Transverse colon (tissue), 4 donors: ENCODE results near the gene GRAP. TPM values are rescaled to one million over a fixed set of nuclear protein-coding genes. Genes with fewer than 3 reads are reported as not detected.

ENCODE experiments used
- DNase-seq: peaks from one replicate; pipeline ENCODE4 v3.0.0-alpha.2; 2019
- H3K27ac ChIP-seq, 4 donors: fragments of 200-600 bp; sonication (generic); 2 replicates each; pipeline ENCODE4 v1.5.1; 2016 to 2018; ENCODE audit warnings: inconsistent platforms in 4 of 4
- H3K27me3 ChIP-seq: fragments of 200-600 bp; sonication (generic); 2 replicates; pipeline ENCODE4 v1.5.1; 2017; ENCODE audit warnings: inconsistent platforms
- H3K36me3 ChIP-seq, 4 donors: fragments of 200-600 bp; sonication (generic); 2 replicates each; pipeline ENCODE4 v1.5.1; 2017 to 2019; ENCODE audit warnings: inconsistent platforms in 4 of 4
- H3K4me1 ChIP-seq, 4 donors: fragments of 200-600 bp; sonication (generic); 2 replicates each; pipeline ENCODE4 v1.5.1; 2017 to 2020; ENCODE audit warnings: inconsistent platforms in 4 of 4
- H3K4me3 ChIP-seq, 4 donors: fragments of 200-600 bp; sonication (generic); 1 replicate in 1 of 4; 2 replicates in 3 of 4; pipeline versions ENCODE4 v1.5.1 to v1.6.1; 2017 to 2019; ENCODE audit warnings: inconsistent platforms in 4 of 4
- H3K9me3 ChIP-seq, 2 donors: fragments of 200-600 bp; sonication (generic); 2 replicates each; pipeline ENCODE4 v1.5.1; 2017 to 2019; ENCODE audit warnings: inconsistent platforms in 2 of 2
- CTCF ChIP-seq, 5 experiments: fragments of 200-600 bp in 3 of 5; fragments of 450-650 bp in 2 of 5; sonication (generic) in 3 of 5; IDR thresholded peaks; 1 replicate in 2 of 5; 2 replicates in 3 of 5; pipeline ENCODE4 v1.5.1; 2016 to 2017; ENCODE audit warnings: antibody characterized with exemption in 5 of 5, inconsistent platforms in 3 of 5, mild to moderate bottlenecking in 2 of 5, moderate library complexity in 1 of 5
- EP300 ChIP-seq: sonication (generic); formaldehyde crosslinking; IDR thresholded peaks from one replicate; pipeline ENCODE4 v1.6.1; 2017; ENCODE audit warnings: antibody characterized with exemption, low read depth
- POLR2A ChIP-seq: fragments of 450-650 bp; IDR thresholded peaks from one replicate; pipeline ENCODE4 v1.6.1; 2016; ENCODE audit warnings: antibody characterized with exemption, mild to moderate bottlenecking, moderate library complexity
- POLR2AphosphoS5 ChIP-seq, 3 donors: sonication (generic); formaldehyde crosslinking; IDR thresholded peaks; one replicate each; pipeline ENCODE4 v1.6.1; 2016; ENCODE audit warnings: antibody characterized with exemption in 3 of 3
- WGBS, 2 donors: methylation state at CpG; one replicate each; pipeline ENCODE4 v1.1.5; 2018; ENCODE audit warnings: low coverage in 1 of 2; 5-methylcytosine and 5-hydroxymethylcytosine counted together
- in situ Hi-C, 4 donors: fragments of 200-750 bp; cut with MboI; loops; one replicate each; pipeline versions ENCODE4 v1.15.0 to v1.15.1; 2017; ENCODE audit warnings: low sequenced_read_pairs in 3 of 4, low pct_ligation_motif_present in 1 of 4, low pct_unique_long_range_greater_than_20kb in 1 of 4
- intact Hi-C: fragments of 100-400 bp; cut with DNase I; formaldehyde crosslinking; loops from one replicate; pipeline ENCODE4 v1.15.1; 2023; ENCODE audit warnings: low total_unique reads
- total RNA-seq, 4 donors: library from RNA; depleted of rRNA; stranded (reverse); fragments of >200 nt; gene quantifications; one replicate each; pipeline ENCODE4 v1.1.0, GENCODE V29; 2016

GRAP gene
- total RNA-seq, 4 donors from 2014 or later, result 1.6 to 20.2 (median 5.5) TPM

- Histone ChIP-seq H3K36me3 (no peaks in the 10 kb centered on the region), H3K27ac (no peak overlapping the region), H3K4me1 (peaks cover 7 to 29% (median 24%) of the 10 kb centered on the region in 4 donors), H3K9me3 (no peaks in the 10 kb centered on the region), H3K4me3 (no peak overlapping the region), H3K27me3 (no peaks in the 10 kb centered on the region)
- in situ Hi-C loops, result no loop called here
- TF ChIP-seq CTCF (IDR thresholded peaks at IDR 0.05) (no peak), POLR2A (no peak), EP300 (no peak), POLR2AphosphoS5 (IDR thresholded peaks at IDR 0.05) (no peak)
- WGBS, 2 donors, result 87 to 100% methylated on average over 1 to 11 of the region's 11 CpGs
- intact Hi-C loops, result no loop called here
- DNase-seq, result no peak
Measured at GRCh38 chr17:19013806-19014627, 32.7 kb downstream of the GRAP start.

GRCh38 chr17:19013226-19013625, 33.5 kb downstream of the GRAP start:
- no peak for TF ChIP-seq EP300
- no peak for TF ChIP-seq POLR2AphosphoS5 (IDR thresholded peaks at IDR 0.05)
- no peak for TF ChIP-seq POLR2A
- no peak for TF ChIP-seq CTCF (IDR thresholded peaks at IDR 0.05)
- Histone ChIP-seq H3K4me3 (no peak overlapping the region), H3K27me3 (no peaks in the 10 kb centered on the region), H3K36me3 (no peaks in the 10 kb centered on the region), H3K27ac (no peak overlapping the region), H3K9me3 (no peaks in the 10 kb centered on the region), H3K4me1 (peaks cover 7 to 29% (median 24%) of the 10 kb centered on the region in 4 donors)
- in situ Hi-C loops, result no loop called here
- DNase-seq, result no peak
- 98% methylated on average over 11 of the region's 12 CpGs; no CpG with 5 or more reads in 1 of the 2 donors for WGBS, 2 donors
- intact Hi-C loops, result no loop called here

GRCh38 chr17:19012171-19013080, 34.3 kb downstream of the GRAP start:
- H3K9me3 ChIP-seq, result no peaks in the 10 kb centered on the region
- TF ChIP-seq CTCF (IDR thresholded peaks at IDR 0.05) (no peak), EP300 (no peak), POLR2A (no peak), POLR2AphosphoS5 (IDR thresholded peaks at IDR 0.05) (no peak)
- no peak overlapping the region for H3K4me3 ChIP-seq
- no peak for DNase-seq
- WGBS, 2 donors, result 93 to 100% methylated on average over 4 to 22 of the region's 22 CpGs
- H3K36me3 ChIP-seq, result no peaks in the 10 kb centered on the region
- no peaks in the 10 kb centered on the region for H3K27me3 ChIP-seq
- peak overlapping the region in 3 of 4 donors; percentile 71 to 73 (median 71) for H3K27ac ChIP-seq
- intact Hi-C loops (no loop called here), in situ Hi-C loops (no loop called here)
- peaks cover 7 to 23% (median 18%) of the 10 kb centered on the region in 4 donors for H3K4me1 ChIP-seq

GRCh38 chr17:19011581-19011980, 35.2 kb downstream of the GRAP start:
- WGBS, 2 donors, result 60 to 71% methylated on average over 1 to 6 of the region's 6 CpGs
- Histone ChIP-seq H3K27ac (peak overlapping the region; percentile 55 to 73 (median 71)), H3K4me1 (peaks cover 7 to 23% (median 17%) of the 10 kb centered on the region in 4 donors), H3K27me3 (no peaks in the 10 kb centered on the region), H3K36me3 (no peaks in the 10 kb centered on the region), H3K9me3 (no peaks in the 10 kb centered on the region), H3K4me3 (no peak overlapping the region)
- in situ Hi-C loops, result no loop called here
- no peak for TF ChIP-seq POLR2A
- no peak for DNase-seq
- intact Hi-C loops, result no loop called here
